GM21619 (cell line): ENCODE measurements around the gene GNG5.
"Not testable (repeated sequence)": the region's sequence is repeated elsewhere in the genome, so short reads cannot be mapped to it uniquely, and the experiment has no call there.

Source experiments
- ATAC-seq: cut with Tn5 transposase; IDR thresholded peaks from one replicate; pipeline ENCODE4 v1.9.1; 2021; ENCODE audit not compliant: unreplicated experiment

Gene GNG5

GRCh38 chr1:84489766-84490165, 16.6 kb downstream of the GNG5 start:
- no peak for ATAC-seq

GRCh38 chr1:84488107-84488506, 18.3 kb downstream of the GNG5 start:
- ATAC-seq, result no peak

- ATAC-seq, result no peak
Observed at GRCh38 chr1:84481317-84481716, 25.1 kb downstream of the GNG5 start.

GRCh38 chr1:84480650-84481049, 25.7 kb downstream of the GNG5 start:
- no peak for ATAC-seq

DNA sequence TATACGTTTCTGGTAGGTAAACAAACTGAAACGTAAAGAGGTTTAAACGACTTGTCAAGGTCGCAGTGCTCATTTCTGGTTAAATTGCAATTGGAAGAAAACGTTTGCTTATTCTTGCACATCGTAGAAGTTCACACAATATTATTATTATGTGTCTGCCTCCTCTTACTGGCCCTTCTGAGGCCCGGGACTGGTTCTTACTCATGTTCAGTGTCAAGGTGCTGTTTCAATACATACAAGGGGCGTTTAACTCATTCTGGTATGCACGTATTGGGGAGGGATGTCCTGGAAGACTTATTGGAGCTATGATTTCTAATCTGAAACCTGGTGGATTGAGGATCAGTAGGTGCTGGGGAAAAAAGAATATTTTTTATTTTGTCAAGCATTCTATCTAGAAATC, 26.4 kb downstream of the GNG5 start:
- no peak for ATAC-seq

DNA sequence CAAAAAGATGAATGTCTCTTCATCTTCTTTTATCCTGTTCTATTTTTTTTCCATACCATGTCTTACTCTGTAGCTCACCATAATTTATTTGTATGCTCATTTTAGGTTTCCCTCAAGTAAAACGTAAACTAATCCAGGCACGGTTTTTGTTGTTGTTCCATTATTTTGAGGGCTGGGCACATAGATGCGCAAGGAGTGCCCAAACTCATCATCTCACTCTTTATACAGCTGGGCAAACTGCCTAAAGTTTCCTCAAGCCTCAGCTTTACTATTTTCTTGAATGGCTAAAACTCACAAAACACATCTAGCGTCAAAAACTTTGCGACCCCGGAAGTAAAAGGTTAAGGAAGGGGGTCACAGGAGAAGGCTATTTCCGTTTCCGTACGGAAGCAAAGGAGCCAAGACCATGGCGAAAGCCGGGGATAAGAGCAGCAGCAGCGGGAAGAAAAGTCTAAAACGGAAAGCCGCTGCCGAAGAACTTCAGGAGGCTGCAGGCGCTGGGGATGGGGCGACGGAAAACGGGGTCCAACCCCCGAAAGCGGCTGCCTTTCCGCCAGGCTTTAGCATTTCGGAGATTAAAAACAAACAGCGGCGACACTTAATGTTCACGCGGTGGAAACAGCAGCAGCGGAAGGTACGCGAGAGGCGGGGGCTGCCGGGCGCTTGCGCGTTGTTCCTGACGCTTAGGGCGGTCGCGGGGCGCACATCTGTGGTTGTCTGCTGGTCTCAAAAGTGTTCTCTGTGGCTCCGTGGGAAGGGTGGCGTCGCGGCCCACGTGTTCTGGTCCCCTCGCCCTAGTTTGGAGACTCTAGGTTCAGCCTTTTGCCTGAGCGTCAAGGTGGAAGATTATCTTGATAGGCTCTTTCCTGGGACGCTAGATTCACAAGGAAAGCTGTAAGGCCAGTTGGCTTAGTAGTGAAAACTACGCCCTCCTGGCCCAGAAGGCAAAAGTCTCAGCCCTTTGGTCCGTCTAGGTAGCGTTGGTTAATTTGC, 27.2 kb downstream of the GNG5 start, which contains the start of gene RPF1:
TSS of gene RPF1 (plus strand) at position 391 of the 993 bp plus-strand sequence. CDS start at position 407, 16 bp downstream.
- ATAC-seq, result peak; percentile 98

- ATAC-seq, result no peak
Observed at GRCh38 chr1:84476225-84476624, 30.2 kb downstream of the GNG5 start.

- ATAC-seq, result no peak
Observed at GRCh38 chr1:84467298-84467697, 39.1 kb downstream of the GNG5 start.

DNA sequence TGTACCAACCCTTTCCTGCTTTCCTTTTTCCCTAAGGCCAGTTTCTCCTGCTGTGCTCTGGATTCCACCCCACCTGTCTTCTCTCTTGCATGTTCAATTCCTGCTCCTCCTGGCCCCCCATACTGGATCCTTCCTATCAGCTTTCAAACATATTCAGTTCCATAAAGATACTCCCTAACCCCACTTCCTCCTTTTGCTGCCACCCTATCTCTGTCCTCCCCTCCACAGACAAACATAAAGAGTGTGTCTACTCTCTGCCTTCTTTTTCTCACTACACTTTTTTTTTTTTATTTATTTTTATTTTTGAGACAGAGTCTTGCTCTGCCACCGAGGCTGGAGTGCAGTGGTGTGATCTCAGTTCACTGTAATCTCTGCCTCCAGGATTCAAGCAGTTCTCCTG, 44.3 kb downstream of the GNG5 start:
- no peak for ATAC-seq

DNA sequence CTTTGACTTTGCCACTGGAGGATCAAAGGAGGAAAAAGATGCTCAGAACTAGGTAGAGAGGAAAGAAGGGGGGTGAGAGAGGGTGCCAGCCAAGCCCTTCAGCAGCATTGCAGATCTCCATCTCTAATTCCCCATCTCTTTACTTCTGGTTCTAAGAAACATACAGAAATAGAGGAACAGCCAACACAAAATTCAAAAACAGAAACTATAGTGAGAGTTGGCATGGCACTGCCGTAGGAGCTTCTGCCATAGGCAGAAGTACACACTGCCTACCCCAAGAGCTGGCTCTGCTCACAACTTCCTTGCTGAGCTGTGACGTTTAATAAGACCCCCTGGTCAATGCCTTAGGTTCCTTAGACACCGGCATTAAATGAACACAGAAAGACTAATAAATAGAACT, 53.9 kb downstream of the GNG5 start:
- no peak for ATAC-seq

DNA sequence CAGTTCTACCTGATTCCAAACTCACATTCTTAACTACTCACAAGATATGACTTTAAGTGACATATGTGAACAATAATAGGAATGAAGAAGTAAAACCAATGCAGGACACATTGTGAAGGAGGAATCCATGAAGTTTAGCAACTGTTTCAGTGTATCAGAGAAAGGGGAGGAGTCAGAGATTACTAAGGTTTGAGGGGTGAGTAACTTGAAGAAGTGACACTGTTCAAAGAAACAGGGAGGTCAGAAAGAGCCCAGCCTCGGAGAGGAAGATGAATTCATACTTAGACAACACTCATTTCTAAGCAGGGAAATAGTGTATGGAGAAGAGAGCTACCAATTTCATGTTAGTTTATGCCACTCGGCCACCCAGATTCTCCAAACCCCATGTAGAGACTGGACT, 55.5 kb downstream of the GNG5 start:
- no peak for ATAC-seq

DNA sequence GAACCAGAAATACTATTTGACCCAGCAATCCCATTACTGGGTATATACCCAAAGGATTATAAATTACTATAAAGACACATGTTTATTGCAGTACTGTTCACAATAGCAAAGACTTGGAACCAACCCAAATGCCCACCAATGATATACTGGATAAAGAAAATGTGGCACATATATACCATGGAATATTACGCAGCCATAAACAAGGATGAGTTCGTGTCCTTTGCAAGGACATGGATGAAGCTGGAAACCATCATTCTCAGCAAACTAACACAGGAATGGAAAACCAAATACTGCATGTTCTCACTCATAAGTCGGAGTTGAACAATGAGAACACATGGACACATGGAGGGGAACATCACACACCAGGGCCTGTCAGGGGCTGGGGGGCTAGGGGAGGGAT, 57.7 kb downstream of the GNG5 start:
- ATAC-seq, result not testable (repeated sequence)
